Fibroblast of skin of right biceps (primary cell): ENCODE measurements around the gene CTSA.
"Not testable (repeated sequence)": the region's sequence is repeated elsewhere in the genome, so short reads cannot be mapped to it uniquely, and the experiment has no call there.

Experiments used
- DNase-seq: peaks from one replicate; pipeline ENCODE4 v3.0.0-alpha.2; 2013

Gene CTSA

DNA sequence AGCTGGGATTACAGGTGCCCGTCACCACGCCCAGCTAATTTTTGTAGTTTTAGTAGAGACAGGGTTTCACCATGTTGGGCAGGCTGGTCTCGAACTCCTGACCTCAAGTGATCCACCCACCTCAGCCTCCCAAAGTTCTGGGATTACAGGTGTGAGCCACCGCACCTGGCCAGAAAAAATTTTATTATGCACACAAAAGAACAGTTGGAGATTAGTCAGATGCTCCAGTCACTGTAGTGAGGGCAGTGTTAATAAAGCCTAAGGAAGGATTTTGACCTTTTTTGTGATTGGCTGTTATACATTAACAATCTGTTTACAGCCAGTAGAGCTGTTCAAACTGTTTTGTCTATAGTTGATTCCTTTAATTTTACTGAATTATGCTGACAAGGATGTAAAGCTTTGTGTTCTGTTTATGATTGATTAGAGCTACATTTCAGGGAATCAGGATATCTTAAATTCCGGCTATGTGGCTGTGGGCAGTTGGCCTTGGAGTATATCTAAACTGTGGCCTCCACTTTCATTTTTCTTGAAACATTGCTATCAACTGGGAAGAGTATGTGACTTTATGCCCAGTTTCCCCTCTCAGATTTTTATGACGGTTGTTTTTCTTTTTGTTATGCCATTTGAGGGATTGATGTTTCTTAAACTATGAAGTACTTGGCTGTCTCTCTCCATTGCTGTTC is 23.9 kb upstream of the CTSA start:
- no peak for DNase-seq

DNA sequence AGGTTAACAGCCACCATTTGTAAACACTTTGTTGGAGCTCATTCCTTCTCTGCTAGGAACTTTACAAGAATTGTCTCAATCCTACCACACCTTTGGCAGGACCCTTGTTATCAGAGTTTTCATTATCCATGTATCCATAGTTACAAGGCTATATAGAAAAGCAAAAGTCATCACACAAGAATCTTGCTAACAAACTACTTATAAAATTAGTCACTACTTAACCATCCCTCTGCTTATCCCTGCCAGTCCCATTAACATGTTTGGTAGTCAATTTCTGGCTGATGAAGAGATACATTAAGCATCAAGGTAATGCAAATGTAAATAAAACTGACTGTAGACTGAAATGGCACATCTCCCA is 23.3 kb upstream of the CTSA start:
- peak; percentile 81 for DNase-seq

DNA sequence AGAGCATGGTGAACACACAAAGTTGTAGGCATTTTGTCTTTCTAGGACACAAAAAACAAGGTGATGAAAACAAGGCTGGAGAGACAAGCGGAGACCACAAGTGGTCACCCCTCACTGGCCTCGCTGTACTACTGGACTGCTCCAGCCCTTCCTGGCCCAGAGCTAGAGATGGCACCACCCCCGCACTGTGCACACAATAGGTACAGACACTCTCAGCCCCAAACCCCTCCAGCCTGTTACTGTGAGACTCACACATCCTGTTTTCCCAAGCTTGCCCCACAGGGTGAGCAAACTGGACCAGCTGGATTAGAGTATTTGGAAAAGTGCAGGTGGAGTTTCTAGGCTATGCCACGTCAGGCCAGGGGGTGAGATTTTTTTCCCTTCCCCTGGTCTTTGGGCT is 18.5 kb upstream of the CTSA start:
- no peak for DNase-seq

DNA sequence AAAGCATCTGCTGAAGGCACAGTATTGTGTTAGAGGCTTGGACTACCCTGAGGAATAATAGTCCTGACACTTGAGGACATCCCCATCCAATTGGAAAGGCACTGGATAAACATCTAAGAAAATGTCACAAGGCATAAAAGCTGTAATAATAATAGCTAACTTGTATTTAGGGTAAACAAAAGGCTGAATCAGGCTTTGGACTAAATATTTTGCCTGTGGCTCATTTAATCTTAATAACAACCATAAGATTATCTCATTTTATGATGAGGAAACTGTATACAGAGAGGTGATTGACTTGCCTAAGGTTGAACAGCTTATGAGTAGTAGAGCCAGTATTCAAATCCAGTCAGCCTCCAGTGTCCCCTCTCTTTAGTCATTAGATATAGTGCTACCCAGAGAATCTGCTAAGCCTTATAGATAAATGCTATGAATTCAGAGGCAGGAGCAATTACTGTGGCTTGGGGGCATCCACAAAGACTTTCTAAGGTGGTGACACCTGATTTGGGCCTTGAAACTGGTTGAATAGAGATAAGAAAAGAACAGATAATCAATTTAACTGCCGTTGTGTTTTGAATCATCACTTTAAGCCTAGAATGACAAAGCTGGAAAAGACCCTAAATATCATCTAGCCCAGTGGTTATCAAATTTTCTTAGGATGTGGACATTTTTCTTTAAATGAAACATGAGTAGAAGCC is 17.6 kb upstream of the CTSA start:
- DNase-seq = no peak

DNA sequence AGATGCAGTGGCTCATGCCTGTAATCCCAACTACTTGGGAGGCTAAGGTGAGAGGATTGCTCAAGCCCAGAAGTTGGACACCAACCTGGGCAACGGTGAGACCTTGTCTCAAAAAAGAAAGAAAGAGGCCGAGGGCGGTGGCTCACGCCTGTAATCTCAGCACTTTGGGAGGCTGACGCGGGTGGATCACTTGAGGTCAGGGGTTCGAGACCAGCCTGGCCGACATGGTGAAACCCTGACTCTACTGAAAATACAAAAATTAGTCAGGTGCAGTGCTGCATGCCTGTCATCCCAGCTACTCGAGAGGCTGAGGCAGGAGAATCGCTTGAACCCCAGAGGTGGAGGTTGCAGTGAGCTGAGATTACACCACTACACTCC is 17.0 kb upstream of the CTSA start:
- not testable (repeated sequence) for DNase-seq

DNA sequence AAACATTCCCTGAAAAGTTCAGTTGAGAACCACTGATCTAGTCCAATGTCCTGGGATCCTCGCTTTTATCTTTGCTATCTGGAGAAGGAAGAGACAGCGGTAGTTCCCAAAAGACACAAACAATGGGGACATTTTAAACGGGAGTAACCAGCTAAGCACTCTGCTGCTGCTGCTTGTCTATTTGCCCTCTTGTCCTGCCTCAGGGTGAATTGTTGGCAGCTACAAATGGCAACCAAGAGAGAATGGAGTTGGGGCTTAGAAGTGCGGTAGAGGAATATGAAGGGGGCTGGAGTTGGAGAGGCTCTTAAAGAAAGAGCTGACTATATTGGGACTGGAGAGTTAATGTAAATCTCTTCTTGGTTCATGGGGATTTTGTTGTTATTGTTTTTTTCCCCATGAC is 16.6 kb upstream of the CTSA start:
- no peak for DNase-seq

DNA sequence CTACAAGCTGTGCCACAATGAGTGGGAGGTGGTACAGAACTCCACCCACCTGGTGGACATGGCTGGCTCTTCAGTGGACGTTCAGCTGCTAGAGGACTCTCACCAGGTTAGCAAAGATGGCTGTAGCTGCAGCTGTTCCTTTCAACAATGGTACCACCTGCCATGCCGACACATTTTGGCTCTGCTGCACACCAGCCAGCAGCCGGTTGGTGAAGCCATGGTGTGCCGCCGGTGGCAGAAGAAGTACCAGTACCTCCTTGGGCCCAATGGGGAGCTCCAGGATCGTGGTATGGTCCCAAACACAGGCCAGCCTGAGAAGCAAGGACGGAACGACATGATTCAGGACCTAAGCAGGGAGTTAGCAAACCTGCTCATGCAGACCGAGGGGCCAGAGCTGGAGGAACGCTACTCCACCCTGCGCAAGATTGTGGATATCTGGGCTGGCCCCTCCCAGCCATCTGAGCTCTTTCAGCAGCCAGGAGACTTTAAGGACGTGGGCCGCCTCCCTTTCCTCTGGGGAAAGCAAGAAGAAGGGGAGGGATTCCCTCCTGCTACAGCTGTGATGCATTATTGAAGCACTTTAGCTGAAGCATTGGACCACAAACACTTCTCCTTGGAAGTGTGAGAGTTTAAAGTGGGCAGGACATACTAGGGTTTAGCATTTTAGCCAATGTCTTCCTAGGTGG is 12.9 kb upstream of the CTSA start:
- no peak for DNase-seq

DNA sequence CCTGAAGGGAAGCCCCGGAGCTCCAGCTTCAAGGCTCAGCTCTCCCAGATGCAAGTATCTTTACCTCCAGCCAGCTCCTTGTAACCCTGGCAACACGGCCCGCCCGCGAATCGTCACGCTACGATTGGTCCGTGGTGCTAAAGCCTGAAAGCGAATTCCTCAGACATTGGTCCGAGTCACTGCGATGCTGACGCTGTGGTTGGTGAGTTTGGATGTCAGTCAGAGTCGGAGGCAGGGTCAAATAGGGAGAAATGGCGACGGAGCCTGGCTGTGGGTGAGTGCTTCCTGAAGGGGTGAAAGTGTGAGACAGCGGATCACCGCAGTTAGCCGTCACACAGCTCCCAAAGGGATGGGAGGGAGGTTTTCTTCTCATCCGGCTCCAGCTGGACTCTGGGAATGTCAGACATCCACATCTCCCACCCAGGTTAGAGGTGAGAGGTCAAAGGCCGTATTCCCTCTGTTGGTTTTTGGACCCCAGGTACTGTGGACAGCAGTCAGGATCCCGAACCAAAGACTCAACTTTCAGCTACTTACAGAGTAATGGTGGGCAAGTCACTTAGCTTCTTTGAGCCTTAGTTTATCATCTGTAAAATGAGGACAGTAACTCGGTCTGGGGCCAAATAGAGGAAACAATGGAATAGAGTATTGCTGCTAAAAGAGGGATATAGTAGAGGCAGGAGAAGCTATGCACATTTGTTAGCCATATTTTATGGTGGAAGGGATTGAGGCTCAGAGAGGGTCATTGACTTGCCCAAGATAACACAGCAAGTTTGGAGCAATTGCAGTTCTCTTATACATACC is 9.9 kb upstream of the CTSA start, which contains the start of gene ZSWIM1:
TSS of gene ZSWIM1 (plus strand) at position 240 of the 801 bp plus-strand sequence. CDS start 1,366 bp downstream, outside the sequence.
- DNase-seq = peak; percentile 99

DNA sequence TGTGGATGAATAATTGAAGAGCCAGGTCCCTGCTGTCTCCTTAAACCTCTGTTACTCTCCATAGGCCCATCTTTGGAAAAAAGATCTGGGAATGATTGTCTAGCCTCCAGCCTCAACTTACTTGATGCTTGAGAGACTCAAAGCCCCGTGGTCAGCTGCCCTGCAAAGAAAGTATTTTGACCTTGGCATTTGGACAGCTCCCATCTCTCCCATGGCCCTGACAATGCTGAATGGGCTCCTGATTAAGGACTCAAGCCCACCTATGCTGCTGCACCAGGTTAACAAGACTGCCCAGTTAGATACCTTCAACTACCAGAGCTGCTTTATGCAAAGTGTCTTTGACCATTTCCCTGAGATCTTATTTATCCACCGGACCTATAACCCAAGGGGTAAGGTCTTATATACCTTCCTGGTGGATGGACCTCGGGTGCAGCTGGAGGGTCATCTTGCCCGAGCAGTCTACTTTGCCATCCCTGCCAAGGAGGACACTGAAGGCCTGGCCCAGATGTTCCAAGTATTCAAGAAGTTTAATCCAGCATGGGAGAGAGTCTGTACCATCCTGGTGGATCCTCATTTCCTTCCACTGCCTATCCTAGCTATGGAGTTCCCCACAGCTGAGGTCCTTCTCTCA is 8.6 kb upstream of the CTSA start:
- DNase-seq = no peak

DNA sequence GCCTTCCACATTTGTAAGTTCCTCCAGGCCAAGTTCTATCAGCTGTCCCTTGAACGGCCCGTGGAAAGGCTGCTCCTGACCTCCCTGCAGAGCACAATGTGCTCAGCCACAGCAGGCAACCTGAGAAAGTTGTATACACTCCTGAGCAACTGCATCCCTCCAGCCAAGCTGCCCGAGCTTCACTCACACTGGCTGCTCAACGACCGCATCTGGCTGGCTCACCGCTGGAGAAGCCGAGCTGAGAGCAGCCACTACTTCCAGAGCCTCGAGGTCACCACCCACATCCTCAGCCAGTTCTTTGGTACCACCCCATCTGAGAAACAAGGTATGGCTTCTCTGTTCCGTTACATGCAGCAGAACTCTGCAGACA is 8.1 kb upstream of the CTSA start:
- DNase-seq = no peak

DNA sequence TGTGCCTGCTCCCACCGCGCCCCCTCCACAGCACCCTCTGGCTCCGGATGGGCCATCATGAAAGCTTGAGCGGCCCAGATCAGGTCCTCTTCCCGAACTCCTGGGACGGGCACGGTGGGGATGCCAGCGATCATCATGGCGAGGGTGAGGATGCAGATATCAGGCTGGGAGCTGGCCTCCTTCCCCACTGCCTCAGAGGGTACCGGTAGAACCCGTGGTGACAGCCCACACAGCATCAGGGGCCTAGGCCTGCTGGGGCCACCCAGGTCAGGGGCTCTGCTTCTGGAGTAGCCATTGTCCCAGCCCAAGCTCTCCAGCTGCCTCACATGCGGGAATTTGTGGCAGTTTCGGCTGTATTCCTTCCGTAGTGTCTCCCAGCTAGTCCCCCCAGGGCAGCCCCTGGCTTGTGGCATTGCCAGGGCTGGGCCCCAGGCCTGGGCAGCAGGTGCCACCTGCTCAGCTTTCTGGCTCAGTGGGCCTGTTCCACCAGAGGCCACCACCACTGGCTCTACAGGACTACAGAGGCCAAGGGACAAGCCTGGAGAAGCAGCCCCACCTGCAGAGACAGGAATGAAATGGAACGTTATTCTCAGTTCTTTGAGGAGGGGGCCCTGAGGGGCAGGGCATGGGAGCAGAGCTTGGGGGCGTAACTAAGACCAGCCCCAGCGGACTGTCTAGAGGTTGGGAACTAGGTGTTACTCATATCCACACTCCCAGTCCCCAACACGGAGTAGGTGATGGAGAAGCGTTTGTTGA is 4.4 kb upstream of the CTSA start:
- no peak for DNase-seq

DNA sequence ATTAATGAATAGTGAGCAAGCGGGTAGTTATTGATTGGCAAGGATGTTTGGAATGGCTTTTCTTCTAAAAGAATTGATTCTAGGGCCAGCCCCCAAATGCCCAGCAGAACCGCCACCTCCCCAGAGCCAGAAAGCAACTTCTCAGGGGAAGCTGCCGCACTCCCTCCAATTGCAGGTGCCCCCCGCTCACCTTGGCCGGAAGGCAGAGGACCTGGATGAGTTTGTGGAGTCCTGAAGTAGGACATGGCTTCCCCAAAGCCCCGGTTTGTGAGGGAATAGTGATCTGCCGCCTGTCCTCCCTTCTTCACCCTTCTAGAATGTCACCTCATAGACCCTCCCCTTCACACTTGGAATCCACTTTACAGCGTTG is 3.8 kb upstream of the CTSA start, which contains the start of gene SPATA25:
TSS of gene SPATA25 (minus strand) at position 277 of the 370 bp plus-strand sequence. CDS start at position 245, 32 bp downstream.
- no peak for DNase-seq

DNA sequence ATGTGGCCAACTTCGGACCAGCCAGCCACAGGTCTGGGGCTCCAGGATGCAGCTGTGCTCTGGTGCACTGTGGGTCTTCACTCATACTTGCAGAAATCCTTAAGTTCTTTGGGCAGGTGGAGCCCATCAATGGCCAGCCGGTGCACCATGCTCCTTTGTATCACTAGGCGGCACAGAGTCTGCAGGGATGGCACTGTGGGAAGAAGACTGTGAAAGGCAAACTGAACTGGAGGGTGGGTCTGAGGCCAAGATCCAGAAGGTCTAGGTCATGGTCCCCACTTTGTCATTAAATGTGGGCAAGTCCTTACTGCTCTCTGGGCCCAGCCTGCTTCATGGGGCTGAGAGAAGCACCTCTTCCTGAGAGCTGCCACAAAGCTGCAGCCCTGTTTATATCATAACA is 2.5 kb upstream of the CTSA start:
- DNase-seq = no peak

DNA sequence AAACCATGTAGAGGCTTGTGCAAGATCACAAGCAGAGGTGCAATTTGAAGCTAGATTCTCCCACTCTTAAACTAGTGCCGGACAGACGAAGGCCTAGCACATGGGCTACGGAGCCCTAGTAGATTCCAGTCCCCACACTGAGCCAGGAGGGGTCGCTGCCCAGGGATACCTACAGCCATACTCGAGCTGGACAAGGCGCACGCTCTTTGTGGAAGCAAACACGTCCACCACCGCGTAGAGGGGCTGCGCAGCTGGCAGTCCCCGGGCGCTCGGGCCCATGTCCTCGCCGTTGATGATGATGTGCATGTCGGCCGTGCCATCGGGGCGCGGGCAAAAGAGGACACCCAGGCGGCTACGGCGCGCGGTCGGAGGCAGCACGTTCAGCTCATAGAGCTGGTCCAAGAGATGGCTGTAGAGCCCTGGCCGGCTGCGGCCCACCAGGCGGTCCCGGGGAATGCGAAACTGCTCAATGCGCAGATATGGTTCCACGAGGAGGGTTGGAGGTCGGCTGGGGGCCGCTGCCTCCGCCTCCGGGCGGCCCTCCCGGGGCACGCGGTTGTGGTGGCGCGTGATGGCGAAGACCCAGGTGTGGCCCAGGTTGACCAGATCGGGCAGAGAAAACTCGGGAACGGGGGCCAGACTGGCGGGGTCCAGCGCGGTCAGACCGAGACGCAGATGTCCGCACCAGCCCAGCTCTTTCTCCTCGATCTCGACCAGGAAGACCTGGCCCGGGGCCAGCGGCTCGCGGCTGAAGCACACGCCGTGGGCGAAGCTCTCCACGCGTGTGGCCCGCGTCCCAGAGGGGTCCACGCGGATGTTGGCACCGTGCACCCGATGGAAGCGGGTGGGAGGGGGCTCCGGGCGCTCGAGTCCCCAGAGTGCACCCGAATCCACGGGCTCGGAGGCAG is 804 bp upstream of the CTSA start:
- DNase-seq = peak; percentile 81

DNA sequence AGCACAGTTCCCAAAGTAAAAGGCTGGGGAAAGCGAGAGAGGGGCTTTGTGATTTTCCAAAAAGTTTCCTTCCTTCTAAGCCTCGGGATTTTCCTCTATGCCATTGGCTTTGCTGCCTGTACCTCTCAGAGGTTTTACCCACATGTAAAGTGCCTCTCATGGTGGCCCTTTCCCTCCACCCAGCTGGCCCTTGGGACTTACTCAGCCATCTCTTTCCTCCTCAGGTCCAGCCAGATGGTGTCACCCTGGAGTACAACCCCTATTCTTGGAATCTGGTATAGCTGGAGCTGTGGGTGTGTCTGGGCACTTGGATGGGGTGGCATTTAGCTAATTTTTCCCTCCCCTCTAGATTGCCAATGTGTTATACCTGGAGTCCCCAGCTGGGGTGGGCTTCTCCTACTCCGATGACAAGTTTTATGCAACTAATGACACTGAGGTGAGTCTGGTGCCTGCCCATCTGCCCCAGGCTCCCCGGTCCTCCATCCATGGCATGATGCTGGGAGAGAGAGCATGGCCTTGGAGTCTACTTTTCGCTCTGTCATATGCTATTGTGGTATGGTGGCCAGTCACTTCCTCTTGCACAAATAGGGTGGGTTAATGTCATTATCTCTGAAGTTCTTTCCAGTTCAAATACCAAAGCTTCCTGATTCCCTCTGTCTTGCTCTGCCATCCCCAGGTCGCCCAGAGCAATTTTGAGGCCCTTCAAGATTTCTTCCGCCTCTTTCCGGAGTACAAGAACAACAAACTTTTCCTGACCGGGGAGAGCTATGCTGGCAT is 1.1 kb downstream of the CTSA start:
- DNase-seq = peak; percentile 22

DNA sequence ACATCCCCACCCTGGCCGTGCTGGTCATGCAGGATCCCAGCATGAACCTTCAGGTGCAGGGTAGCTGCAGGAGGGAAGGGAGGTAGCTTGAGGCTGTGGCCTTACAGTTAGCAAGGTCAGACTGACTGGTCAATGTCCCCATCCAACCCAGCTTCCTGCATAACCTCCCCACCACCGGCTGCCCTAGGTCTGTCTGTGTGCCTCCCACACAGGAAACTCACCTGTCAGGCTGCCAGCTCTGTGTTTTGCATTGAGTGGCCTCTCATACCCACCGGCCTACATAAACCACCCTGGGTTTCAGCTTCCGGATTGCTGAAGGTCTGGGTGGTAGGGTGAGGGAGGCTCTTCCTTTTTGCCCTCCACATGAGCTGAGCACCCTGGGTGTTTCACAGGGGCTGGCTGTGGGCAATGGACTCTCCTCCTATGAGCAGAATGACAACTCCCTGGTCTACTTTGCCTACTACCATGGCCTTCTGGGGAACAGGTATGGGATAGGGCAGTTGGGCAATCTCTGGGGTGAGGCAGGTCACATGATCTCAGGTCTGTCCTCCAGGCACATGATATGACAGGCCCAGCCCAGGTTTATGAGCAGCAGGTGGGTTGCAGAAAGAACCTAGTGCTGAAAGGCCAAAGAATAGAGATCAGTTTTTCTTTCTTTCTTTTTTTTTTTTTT is 1.8 kb downstream of the CTSA start:
- DNase-seq = no peak

DNA sequence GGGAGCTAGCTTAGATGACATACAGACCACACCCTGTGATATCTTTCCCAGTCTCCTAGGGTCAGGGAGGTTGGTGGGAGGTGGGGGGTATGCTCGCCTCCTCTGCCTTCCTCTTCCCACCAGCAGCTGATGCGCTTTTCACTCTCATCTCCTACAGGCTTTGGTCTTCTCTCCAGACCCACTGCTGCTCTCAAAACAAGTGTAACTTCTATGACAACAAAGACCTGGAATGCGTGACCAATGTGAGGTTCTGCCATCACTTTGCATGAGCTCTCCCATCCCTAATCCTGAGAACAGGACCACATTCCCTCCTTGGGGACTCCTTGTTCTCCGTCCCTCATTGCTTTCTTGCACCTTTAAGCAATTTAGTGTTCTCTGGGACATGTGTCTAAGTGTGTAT is 2.7 kb downstream of the CTSA start:
- DNase-seq = no peak

DNA sequence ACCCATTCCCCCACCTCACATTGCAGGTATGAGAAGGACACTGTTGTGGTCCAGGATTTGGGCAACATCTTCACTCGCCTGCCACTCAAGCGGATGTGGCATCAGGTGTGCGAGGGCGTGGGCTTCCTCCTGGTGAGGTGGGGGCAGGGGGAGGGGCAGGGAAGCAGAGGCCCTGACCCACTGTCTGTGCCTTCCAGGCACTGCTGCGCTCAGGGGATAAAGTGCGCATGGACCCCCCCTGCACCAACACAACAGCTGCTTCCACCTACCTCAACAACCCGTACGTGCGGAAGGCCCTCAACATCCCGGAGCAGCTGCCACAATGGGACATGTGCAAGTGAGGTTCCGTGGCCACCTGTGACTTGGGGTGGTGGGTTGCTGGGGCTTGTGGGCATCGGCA is 3.7 kb downstream of the CTSA start:
- DNase-seq = no peak

DNA sequence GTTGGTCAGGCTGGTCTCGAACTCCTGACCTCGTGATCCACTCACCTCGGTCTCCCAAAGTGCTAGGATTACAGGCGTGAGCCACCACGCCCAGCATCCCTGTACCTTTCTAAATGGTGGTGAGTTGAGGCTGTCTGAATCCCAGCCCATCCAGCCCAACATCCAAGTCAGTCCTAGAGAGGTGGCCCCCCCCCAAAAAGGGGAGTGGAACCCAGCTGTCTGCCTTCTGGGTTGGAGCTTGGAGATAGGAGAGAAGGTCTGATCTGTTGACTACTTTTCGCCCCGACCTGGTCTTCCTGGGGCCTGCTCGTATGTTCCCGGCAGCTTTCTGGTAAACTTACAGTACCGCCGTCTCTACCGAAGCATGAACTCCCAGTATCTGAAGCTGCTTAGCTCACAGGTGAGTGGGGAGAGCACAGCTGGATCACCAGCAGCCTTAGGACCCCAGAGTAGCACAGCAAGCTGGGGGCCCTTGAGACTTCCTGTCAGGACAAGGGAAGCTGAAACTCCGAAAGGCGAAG is 5.6 kb downstream of the CTSA start:
- DNase-seq = no peak
